Stimulated activated CD4-positive, alpha-beta T cell treated with anti-CD3 and anti-CD28 coated beads, TNF-alpha, amount 100 ng/mL, for 48 hours (primary cell): ENCODE measurements around the gene RAD51B.

Source experiments
- DNase-seq, 3 donors: peaks; one replicate each; pipeline ENCODE4 v3.0.0-alpha.2; 2020; ENCODE audit warnings: low read depth in 3 of 3

Gene RAD51B

DNA sequence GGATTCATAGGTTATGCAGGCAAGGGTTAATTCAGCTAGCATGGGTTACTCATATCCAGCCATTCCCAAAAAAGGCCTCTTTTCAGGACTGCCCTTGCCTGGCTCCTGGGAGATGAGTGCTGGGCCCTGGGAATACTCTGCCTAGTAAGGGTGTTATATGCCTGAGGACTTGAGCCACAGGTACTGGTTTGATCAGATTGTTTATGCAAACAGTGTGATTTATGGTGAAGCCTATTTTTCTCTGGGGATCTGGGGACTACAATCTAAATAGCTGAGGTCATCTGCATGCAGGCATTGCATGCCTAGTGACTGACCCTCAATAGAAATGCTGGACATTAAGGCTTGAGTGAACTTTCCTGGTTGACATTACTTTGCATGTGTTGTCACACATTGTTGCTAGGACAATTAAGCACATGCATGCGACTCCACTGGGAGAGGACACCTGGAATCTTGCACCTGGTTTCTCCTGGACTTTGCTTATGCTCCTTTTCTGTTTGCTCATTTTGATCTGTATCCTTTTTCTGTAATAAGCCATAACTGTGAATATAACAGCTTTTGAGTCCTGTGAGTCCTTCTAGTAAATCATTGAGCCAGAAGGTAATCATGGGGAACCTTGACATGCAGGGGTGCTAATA is 73.0 kb downstream of the RAD51B start:
- no peak for DNase-seq

DNA sequence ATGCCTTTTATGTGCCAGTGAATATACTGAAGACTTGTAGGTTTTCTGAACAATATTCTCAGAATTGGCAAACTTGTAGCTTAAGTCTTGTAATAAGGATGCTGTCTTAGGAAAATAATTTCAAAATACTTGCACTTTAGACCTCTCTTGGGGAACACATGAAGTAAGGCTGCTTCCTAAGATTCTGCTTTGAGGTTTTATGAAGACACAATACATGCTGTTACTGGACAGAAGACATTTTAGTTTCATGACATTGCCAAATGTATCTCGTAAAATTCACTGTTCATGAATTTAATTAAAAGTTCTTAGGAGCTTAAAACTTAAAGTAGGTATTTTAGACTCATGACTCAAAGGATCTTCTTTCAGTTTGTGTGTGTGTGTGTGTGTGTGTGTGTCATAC is 80.7 kb downstream of the RAD51B start:
- no peak for DNase-seq

DNA sequence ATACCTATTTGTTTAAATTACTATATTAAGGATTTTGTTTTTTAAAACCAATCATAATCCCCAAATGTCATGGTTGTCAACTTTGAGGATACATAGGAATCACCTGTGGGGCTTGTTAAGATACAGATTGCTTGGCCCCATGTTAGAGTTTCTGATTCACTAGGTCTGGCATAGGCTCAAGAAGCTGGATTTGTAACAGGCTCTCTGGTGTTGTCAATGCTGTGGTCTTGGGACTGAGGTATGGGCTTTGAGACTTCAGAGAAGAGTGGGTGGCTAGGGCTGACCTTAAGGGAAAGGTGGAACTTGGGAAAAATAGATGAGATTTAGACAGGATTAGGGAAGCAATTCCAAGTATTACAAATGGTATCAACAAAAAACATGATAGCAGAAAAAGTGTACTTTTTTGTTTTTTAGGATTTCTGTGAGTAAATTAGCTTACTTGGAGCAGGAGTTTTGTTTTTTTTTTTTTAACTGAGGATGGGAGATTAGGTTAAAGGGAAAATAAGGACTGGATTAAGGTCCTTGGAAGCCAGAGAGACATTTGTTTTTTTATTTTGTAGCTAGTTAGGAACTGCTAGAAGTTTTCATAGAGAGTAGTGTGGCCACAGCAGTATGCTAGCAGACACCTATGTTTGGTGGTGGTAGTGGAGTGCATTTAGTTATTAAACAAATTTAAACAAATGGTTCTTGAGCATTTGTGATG is 88.6 kb downstream of the RAD51B start:
- no peak for DNase-seq

DNA sequence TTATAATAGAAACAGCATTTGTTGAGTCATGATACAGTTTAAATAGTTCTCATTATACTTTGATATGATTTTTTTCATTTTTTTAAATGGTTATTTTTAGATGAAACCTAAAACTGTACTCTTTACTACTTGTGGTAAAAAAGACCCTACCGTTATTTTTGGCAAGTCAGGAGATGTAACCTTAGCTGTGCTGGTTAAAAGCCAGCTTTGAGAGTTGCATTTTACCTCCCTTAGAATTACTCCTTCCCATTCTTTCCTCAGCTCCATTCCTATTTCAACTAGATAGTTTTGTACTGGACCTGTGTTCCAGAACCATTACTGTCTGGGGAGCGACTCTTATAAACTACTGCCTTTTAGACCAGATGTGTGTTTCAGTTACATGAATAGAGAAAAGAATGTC is 92.0 kb downstream of the RAD51B start:
- DNase-seq: no peak

DNA sequence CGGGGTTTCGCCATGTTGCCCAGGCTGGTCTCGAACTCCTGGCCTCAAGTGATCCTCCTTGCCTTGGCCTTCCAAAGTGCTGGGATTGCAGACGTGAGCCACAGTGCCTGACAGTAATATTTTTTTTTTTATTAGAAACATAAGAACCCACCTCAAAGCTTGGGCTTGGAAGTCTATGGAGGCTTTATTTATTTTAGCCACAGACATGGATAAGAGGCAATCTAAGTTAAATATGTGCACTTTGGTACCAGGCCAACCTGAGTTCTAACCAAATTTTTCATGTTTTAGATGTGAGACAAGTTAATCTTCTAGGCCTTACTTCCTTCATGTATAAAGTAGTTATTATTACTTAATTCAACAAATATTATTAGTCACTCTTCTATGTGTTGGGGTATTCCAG is 96.9 kb downstream of the RAD51B start:
- no peak for DNase-seq

DNA sequence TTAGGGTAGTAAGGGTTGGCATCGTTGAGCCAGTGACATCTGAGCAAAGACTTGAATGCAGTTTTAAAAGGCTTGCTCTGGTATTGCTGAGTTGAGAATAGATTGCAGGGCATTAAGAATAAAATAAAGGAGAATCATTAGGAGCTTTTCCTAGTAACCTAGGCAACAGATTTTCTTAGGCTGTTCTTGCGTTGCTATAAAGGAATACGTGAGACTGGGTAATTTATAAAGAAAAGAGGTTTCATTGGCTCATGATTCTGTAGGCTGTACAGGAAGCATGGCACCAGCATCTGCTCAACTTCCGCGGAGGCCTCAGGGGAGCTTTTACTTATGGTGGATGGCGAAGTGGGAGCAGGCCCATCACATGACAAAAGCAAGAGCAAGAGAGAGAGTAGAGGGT is 97.4 kb downstream of the RAD51B start:
- DNase-seq: no peak

DNA sequence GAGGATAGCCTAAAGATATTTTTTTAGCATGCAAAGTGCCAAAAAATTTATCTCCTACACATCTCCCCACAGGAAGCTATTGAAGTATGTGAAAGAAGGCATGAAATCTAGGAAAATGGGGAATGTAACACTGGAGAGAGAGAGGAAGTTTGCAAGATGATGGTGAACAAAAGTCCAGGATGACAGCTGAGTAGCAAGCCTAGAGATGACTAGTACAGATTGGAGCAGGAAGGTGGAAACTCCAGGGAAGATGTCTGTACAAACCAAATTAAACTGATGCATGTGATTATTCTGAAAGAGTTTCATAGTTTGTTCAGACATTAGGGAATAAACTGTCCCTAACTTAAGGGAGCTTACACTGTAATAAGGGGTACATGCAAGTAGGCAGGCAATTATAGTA is 99.3 kb downstream of the RAD51B start:
- no peak for DNase-seq

DNA sequence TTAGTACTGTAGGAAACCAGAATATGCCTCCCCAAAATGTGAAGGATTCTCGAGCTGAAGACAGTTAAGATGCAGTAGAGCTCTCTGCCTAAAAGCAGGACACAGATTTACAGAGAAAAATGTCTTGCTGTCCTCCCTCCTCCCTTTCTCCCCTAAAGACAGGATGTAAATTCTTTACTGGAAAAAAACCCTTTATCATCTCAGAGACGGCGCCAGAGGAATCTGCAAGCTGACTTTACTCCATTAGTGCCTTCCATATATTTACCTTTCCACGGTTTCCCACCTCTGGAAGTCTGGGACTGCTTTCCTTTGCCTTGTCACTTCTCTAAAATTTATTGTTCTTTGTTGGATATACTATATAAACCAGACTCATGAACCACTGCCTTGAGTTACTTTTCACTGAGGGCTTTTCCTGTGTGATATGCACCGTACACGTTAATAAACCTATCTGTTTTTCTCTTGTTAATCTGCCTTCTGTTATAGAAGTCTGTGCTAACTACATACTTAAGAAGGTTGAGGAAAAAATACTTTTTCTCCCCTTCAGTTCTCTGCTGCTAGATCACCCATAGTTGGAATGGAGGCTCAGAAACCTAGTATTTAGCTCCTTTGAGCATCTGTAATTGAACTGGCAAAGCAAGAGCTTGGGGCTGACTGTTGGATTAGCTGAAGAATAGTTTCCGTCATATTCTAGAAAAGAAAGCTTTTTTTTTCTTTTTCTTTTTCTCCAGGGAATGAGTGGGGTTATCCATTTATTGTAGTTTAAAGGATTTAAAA is 99.9 kb downstream of the RAD51B start:
- no peak for DNase-seq

DNA sequence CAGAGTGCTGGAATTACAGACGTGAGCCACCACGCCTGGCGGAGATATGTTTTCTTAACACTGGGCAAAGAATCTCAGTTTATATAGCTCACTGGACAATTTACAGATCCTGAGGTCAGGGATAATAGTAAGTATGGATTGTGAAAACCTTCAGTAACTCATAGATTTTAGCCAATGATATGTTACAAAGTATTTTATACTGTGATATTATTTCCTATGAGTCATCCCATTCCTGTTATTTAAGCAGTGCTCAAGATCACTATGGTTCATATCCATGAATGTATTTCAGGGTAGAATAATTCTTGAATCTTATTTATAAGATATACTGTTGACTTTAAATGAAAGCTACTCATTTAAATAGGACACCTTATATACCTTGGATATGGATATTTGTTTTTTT is 107.2 kb downstream of the RAD51B start:
- no peak for DNase-seq

DNA sequence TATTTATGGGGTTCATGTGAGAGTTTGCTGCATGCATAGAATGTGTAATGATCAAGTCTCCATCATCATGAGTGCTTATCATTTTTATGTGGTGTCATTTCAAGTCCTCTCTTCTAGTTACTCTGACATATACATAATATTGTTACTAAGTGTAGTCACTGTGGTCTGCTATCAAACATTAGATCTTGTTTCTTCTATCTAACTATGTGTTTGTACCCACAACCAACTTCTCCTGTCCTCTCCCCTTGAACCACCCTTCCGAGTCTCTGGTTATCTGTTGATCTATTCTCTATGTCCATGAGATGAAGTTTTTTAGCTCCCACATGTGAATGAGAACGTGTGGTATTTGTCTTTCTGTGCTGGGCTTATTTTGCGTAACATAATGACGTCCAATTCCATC is 107.7 kb downstream of the RAD51B start:
- DNase-seq: no peak

DNA sequence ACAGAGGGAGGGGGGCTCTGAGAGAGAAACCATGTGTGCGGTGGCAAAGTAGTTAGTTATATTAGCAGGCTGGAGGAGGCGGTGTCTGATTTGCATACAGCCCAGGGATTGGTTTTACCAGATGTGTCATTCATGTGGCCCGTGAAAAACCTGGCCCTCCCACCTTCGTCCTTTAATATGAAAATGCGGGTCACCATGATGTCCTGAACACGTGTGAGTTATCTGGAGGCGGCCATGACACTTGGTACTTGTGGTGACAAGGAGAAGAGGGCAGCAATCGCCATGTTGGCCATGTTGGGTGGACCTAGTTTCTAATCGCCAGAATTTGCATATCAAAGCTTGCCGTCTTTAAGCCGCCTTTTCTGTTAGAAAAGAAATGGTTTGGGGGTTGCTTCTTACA is 108.8 kb downstream of the RAD51B start:
- no peak for DNase-seq

DNA sequence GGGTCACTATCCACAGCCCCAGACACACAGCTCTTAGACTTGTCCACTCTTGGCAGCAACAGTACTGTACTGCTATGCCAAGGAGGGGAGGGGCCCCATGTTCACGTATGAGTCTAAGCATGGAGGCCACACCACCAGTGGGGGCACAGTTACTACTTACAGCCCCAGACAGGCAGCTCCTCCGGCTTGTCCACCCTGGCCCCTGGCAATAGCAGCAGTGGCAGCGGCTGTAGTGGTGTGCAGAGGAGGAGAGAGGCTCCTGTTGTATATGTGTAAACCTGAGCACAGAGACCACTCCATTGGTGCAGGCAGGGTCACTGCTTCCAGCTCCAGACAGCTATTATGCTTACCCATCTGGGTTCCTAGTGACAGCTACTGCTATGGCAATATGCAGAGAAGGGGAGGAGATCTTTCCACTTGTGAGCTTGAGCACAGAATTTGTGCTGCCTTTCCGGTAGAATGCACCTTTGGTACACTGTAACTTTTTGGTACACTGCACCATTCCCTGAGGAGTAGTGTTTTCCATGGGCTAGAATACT is 113.2 kb downstream of the RAD51B start:
- no peak for DNase-seq

DNA sequence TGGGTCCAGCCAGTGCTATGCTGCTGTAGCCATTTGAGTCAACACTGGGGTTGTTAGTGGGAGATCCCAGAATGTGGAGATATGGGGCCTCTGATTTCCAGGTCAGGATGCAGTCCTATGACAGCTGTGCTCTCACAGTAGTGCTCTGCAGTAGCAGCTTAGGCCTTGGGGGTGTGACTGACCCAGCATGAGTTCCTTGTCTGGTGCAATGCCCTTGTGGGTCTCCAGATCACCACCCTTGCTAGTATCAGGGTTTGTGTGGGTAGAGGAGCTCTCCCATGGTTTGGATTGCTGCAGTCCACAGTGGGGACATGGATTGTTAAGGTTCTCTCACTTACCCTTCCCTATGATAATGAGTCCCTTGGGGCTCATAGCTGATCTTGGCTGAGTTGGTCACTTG is 113.7 kb downstream of the RAD51B start:
- no peak for DNase-seq

DNA sequence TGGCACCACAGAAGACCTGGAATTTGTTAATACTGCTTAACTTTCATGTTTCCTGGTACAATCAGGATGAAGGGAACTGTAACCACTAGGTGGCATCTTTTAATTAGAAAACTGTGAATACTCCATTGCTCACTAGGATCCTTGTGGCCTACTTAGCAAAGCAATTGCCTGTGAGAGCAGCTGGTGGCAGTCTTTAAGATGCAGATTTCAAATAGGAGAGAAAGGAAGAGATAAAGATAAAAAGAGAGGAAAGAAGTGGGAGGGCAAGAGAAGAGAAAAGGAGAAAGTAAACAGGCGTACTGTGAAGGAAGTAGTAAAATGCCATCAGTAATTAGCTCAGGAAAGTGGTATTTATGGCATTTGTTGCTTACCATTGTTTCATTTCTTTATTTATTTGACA is 114.5 kb downstream of the RAD51B start:
- DNase-seq: no peak

DNA sequence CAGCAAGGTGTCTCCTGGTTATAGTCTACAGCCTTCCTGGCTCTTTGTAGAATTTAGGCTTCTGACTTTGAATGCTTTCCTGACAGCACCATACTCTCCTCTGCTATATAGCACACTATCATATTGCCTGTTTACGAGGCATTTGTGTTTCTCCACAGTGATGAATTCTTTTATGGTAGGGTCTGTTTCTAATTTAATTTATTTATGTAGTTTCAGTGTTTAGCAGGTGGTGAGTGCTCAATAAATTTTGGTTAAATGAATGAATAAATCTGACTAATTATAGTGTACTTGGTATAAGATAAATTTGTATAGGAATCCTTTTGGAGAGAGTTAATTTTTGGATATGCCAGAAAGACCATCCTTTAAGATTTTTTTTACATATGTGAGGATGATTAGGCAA is 115.3 kb downstream of the RAD51B start:
- DNase-seq: no peak

DNA sequence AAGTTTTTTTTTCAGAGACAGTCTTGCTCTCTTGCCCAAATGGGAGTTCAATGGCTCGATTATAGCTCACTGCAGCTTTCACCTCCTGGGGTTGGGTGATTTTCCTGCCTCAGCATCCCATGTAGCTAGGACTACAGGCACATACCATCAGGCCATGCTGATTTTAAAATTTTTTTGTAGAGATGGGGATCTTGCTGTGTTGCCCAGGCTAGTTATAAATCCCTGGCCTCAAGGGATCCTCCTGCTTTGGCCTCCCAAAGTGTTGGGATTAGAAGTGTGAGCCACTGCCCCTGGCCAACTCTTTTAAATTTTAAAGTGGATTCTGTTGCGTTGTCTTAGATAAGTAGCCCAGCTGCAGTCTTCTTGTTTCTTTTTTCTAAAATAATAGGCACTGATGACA is 115.8 kb downstream of the RAD51B start:
- no peak for DNase-seq

DNA sequence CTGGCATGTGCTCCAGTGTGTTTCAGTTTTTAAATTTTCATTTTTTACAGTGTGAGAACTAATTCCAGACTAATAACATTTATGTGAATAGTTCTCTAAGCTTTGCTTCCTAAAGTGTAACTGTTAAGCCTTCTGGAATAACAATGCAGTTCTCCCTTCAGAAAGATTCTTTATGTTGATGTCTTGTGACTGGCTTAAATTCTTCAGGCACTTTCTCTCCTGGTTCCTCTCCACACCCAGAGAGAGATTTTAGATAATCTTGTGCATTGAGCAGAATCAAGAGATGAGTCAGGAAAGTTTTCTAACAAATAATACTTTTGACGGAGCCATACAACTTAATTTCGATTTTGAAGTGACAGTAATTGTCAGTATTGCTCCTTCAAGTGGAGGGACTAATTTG is 118.5 kb downstream of the RAD51B start:
- DNase-seq: no peak

DNA sequence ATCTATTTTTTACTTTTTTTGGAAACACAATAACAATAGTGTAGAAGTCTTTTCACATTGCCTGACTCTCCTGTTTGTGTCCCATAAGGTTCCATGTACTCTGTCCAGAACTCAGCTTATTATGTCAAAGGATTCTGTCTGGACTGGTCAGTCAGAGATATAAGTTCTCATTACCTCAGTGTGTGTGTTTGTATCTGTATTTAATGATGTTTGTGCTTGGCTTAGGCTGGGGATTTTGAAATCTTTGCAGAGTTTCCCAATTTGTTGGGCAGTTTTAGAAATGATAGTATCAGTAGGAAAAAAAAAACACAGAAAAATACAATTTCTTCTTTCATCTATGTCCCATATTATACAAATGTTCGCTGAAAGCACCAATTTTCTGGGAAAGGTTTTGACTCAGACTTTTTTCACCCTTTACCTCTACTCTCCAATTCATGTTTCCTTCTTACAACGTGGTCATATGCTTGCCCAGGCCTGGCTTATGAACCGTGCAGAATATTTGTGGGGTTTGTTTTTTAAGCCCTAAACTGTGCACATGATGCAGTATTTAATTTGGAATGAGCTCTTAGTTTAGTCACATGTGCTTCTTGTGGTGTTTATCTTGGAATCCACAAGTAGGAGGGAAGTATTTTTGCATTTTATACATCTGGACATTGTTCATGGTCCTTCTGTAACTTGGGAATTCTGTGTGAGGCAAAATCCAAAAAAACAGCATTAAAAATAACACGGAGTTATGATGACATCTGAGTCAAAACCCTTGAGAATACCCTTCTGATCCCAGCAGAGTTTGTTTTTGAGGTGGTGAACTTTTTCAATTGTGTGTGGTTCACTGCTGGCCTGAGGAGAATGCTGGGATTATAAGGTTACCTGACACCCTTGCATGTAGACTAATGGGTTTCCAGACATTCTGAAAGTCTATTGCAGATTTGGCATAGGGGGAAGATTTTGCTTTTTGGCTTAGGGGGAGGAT is 121.2 kb downstream of the RAD51B start:
- no peak for DNase-seq

DNA sequence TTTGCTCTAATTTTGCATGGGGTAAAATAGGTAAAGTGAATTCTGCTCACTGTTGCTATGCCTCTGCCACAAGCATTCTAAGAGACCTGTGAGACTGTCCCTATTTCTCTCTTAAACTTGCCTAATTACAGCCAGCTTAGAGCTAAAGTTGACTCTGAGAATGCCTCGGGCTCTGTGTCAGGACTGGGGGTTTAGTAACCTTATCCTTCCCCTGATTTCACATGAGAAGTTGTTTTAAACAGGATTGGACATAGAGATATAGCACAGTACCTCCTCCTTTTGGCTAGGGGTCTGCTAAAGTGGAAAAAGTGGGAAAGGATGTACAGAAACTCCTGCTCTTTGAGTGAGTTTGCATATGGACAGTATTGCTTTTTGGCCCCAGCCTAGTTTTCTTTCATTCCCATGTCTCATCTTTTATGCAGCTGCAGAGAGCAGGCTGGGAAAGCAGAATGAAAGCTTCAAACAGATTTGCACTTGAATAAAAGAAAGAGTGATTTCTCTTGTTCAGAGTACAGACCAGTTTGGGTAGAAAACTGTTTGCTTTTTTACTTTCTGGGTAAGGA is 122.0 kb downstream of the RAD51B start:
- DNase-seq: no peak

DNA sequence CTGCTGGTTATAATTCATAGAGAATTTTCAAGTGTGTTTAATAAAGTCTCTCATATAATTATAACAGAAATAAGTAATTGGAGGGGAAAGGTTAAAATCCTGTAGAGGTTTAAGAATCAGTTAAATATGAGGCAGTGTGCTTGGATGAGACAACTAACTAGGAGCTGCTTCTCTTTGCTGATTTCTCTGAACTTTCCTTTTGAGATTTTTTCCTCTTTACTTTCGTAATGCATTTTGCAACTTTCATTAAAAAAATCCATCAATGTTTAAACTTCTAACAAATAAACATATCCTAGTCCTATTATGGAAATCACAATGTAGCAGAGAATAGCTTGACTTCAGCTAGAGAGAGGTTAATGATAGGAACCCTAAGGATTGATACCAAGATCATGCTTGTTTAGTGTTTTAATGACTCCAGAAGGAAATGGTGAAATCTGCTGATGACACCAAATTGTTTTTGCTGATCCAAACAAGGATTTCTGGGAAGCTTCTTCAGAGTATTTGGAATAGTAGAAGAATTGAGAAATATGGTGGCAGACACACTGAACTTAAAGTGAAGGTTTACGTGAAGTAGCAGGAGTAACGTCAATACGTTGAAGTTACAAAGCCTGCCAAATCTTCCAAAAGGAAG is 122.6 kb downstream of the RAD51B start:
- DNase-seq: no peak

DNA sequence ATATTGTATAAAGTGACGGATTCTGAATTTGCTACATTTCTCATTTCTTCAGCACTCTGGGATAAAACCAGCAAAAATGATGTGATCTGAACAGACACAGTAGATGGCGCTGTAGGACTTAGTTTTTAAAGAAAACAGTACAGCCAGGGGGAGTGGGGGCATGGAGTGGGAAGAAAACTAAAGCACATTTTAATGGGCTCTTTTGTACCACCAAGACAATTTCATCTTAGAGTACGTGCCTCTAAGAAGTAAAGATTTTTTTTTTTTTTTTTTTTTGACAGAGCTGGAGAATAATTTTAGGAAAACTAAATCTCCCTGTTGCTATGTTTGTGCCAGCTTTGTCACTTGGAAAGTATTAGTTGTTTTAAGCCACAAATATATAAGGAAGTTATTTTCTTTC is 124.4 kb downstream of the RAD51B start:
- peak in 2 of 3 donors; percentile 9 to 33 for DNase-seq
